Caco-2 (cell line): ENCODE measurements around the gene FGD5. TPM values are rescaled to one million over a fixed set of nuclear protein-coding genes. Genes with fewer than 3 reads are reported as not detected.
"Not testable (repeated sequence)": the region's sequence is repeated elsewhere in the genome, so short reads cannot be mapped to it uniquely, and the experiment has no call there.

Experiments
- BruUV-seq: library from RNA; stranded (reverse); fragments of 400-500 nt; replicated peaks from 2 replicates; lab custom pipeline; 2021; lab: Mats Ljungman, UMichigan
- CTCF ChIA-PET: fragments of 300-600 bp; sonication (Branson Sonifier 250); formaldehyde crosslinking; loops from one replicate; lab custom pipeline; 2022; ENCODE audit warnings: antibody characterized with exemption; lab: Charles Lee
- POLR2A ChIA-PET: fragments of 300-600 bp; sonication (Branson Sonifier 250); formaldehyde crosslinking; loops from one replicate; lab custom pipeline; 2022; ENCODE audit warnings: antibody characterized with exemption; lab: Charles Lee
- DNase-seq, 2 experiments: peaks; one replicate each; pipeline versions ENCODE4 v3.0.0 to v3.0.0-alpha.2; 2020 to 2022
- H3K27me3 ChIP-seq: replicated peaks from 2 replicates; pipeline ENCODE4 v1.6.0; 2011; ENCODE audit warnings: low read length; ENCODE audit not compliant: control insufficient read depth, insufficient read depth
- H3K36me3 ChIP-seq: 2 replicates; pipeline ENCODE4 v1.5.1; 2011; ENCODE audit warnings: low read length; ENCODE audit not compliant: control insufficient read depth, insufficient read depth
- H3K4me1 ChIP-seq: fragments of 250-450 bp; sonication (Bioruptor Pico); 2 replicates; pipeline ENCODE4 v1.5.1; 2020; ENCODE audit warnings: mild to moderate bottlenecking
- H3K4me3 ChIP-seq: 2 replicates; pipeline ENCODE4 v1.5.1; 2011; ENCODE audit warnings: low read depth, mild to moderate bottlenecking, control low read depth, low read length
- H3K9me3 ChIP-seq: fragments of 250-450 bp; sonication (Bioruptor Pico); 2 replicates; pipeline ENCODE4 v1.5.1; 2020; ENCODE audit warnings: mild to moderate bottlenecking, moderate library complexity
- H3K27ac Mint-ChIP-seq: one replicate; pipeline ENCODE4 v1.8.0; 2022; ENCODE audit warnings: mixed read lengths; ENCODE audit not compliant: unreplicated experiment
- H3K27me3 Mint-ChIP-seq: one replicate; pipeline ENCODE4 v1.8.0; 2022; ENCODE audit warnings: mixed read lengths; ENCODE audit not compliant: insufficient read depth, unreplicated experiment
- H3K36me3 Mint-ChIP-seq: one replicate; pipeline ENCODE4 v1.8.0; 2022; ENCODE audit warnings: mild to moderate bottlenecking, mixed read lengths; ENCODE audit not compliant: insufficient read depth, unreplicated experiment
- H3K4me1 Mint-ChIP-seq: one replicate; pipeline ENCODE4 v1.8.0; 2022; ENCODE audit warnings: low read depth, mixed read lengths; ENCODE audit not compliant: unreplicated experiment
- H3K4me3 Mint-ChIP-seq: one replicate; pipeline ENCODE4 v1.8.0; 2022; ENCODE audit warnings: mild to moderate bottlenecking, moderate library complexity, mixed read lengths; ENCODE audit not compliant: unreplicated experiment
- H3K9me3 Mint-ChIP-seq: one replicate; pipeline ENCODE4 v1.8.0; 2022; ENCODE audit warnings: mixed read lengths; ENCODE audit not compliant: unreplicated experiment
- CTCF ChIP-seq, 2 experiments: fragments of 200-600 bp in 1 of 2; IDR thresholded peaks; 1 replicate in 1 of 2; 2 replicates in 1 of 2; pipeline versions ENCODE4 v1.5.1 to v1.8.0; 2011 to 2022; ENCODE audit warnings: antibody characterized with exemption in 1 of 2, control low read depth in 1 of 2, inconsistent platforms in 1 of 2, low read depth in 1 of 2, low read length in 1 of 2, mild to moderate bottlenecking in 1 of 2, moderate library complexity in 1 of 2; ENCODE audit not compliant: insufficient read depth in 1 of 2, severe bottlenecking in 1 of 2, unreplicated experiment in 1 of 2
- intact Hi-C: fragments of 100-400 bp; cut with micrococcal nuclease; formaldehyde crosslinking; loops from one replicate; pipeline ENCODE4 v1.10.0; 2022; ENCODE audit not compliant: unreplicated experiment
- total RNA-seq: library from RNA; stranded (reverse); gene quantifications from 2 replicates; pipeline ENCODE4 v1.2.3, GENCODE V29; 2022

Gene FGD5
- total RNA-seq, 1 experiment from 2014 or later: 0.25 TPM

- Histone ChIP-seq H3K4me1 (no peaks in the 10 kb centered on the region), H3K4me3 (no peak overlapping the region), H3K36me3 (no peaks in the 10 kb centered on the region), H3K9me3 (peaks cover 8% of the 10 kb centered on the region; the same call in 1 of the 2 replicates), H3K27me3 (no peaks in the 10 kb centered on the region)
- intact Hi-C loops: no loop called here
- TF ChIP-seq CTCF (IDR thresholded peaks at IDR 0.05; ENCODE audit: insufficient read depth in 1 of 2, low read depth in 1 of 2, low read length in 1 of 2, severe bottlenecking in 1 of 2, unreplicated experiment in 1 of 2): no peak
- Mint-ChIP-seq H3K36me3 (no peaks in the 10 kb centered on the region), H3K4me1 (no peaks in the 10 kb centered on the region), H3K27me3 (peaks cover 10% of the 10 kb centered on the region), H3K27ac (no peak overlapping the region), H3K4me3 (no peak overlapping the region), H3K9me3 (peaks cover 14% of the 10 kb centered on the region)
- no TSS peak for BruUV-seq
- DNase-seq: no peak
- POLR2A ChIA-PET: no interaction called here
- CTCF ChIA-PET: no interaction called here
These were observed 82.4 kb downstream of the FGD5 start for GRCh38 chr3:14900881-14901873.

GRCh38 chr3:14902719-14903118 is 84.0 kb downstream of the FGD5 start:
- Histone ChIP-seq H3K9me3 (peaks cover 8% of the 10 kb centered on the region; the same call in 1 of the 2 replicates), H3K36me3 (no peaks in the 10 kb centered on the region), H3K27me3 (no peaks in the 10 kb centered on the region), H3K4me3 (no peak overlapping the region), H3K4me1 (no peaks in the 10 kb centered on the region)
- Mint-ChIP-seq H3K27me3 (peaks cover 12% of the 10 kb centered on the region), H3K9me3 (peaks cover 14% of the 10 kb centered on the region), H3K4me3 (no peak overlapping the region), H3K36me3 (no peaks in the 10 kb centered on the region), H3K27ac (no peak overlapping the region), H3K4me1 (no peaks in the 10 kb centered on the region)
- intact Hi-C loops: no loop called here
- TF ChIP-seq CTCF (IDR thresholded peaks at IDR 0.05; ENCODE audit: insufficient read depth in 1 of 2, low read depth in 1 of 2, low read length in 1 of 2, severe bottlenecking in 1 of 2, unreplicated experiment in 1 of 2): no peak
- ChIA-PET CTCF (no interaction called here), POLR2A (no interaction called here)
- DNase-seq: no peak
- no TSS peak for BruUV-seq

DNA sequence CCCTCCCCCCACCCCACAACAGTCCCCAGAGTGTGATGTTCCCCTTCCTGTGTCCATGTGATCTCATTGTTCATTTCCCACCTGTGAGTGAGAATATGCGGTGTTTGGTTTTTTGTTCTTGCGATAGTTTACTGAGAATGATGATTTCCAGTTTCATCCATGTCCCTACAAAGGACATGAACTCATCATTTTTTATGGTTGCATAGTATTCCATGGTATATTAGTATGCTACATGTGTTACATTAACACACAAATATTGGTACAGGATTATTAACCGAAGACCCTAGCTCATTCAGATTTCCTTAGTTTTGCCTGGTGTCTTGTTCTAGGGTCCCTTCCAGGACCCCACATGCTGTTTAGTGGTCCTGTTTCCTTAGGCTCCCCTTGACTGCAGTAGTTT is 84.7 kb downstream of the FGD5 start:
- H3K4me3 Mint-ChIP-seq, H3K4me1 Mint-ChIP-seq, H3K36me3 ChIP-seq, BruUV-seq, POLR2A ChIA-PET, intact Hi-C loops, H3K9me3 ChIP-seq, H3K27ac Mint-ChIP-seq, CTCF ChIA-PET, H3K27me3 Mint-ChIP-seq, H3K36me3 Mint-ChIP-seq, H3K4me1 ChIP-seq, H3K27me3 ChIP-seq, DNase-seq, H3K4me3 ChIP-seq: not testable (repeated sequence)
- peaks cover 14% of the 10 kb centered on the region for H3K9me3 Mint-ChIP-seq
